Left colon (tissue), 2 donors: ENCODE measurements around the gene WDFY3. TPM values are rescaled to one million over a fixed set of nuclear protein-coding genes. Genes with fewer than 3 reads are reported as not detected.

Source experiments
- ATAC-seq: fragments of 200-7000 bp; cut with Tn5 transposase; one replicate; pipeline ENCODE4 v1.9.1; 2020; ENCODE audit warnings: mild to moderate bottlenecking, moderate library complexity
- DNase-seq, 2 donors: peaks; one replicate each; pipeline ENCODE4 v3.0.0-alpha.2; 2020
- intact Hi-C, 2 donors: fragments of 100-400 bp; cut with DNase I in 1 of 2; cut with micrococcal nuclease in 1 of 2; formaldehyde crosslinking; loops; one replicate each; pipeline versions ENCODE4 v1.11.2 to v1.14.0; 2022; cut with DNase I, micrococcal nuclease
- total RNA-seq, 2 donors: library from RNA; stranded (reverse); fragmentation: NEBNext Ultra II Directional; extraction: Animal tissue kit (Norgen Biotek cat#: 25700); gene quantifications; one replicate each; pipeline ENCODE4 v1.2.1, GENCODE V29; 2021
- donor health status: DM: no; HTN: no; CAD: no.
- donor health status: DM: yes; HTN: yes; CAD: no.

Gene WDFY3
- total RNA-seq, 2 donors from 2014 or later = 51.8 to 52.1 TPM

DNA sequence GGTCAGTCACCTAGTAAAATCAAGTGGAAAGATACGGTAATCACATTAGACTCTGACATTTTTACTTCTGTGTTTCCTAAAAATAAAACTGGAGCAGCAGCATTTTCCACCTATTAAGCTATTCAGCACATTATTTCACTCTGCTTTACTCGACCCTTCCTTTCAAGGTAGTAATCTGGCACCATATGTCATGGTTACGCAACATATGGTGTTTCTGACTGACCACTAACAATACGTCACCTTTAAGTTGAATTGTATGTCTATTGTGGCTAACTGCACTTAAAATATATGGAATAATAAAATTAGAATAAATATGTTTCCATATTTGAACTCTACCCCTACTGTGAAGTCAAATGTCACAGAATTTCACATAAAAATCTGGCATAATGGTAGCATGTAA is 214.8 kb downstream of the WDFY3 start:
- intact Hi-C loops = loop anchor here in 1 of 2 donors (2.0 kb wide), 1 partner anchor 221 kb away; no protein-coding TSS in a partner anchor
- ATAC-seq (no peak), DNase-seq (no peak)

DNA sequence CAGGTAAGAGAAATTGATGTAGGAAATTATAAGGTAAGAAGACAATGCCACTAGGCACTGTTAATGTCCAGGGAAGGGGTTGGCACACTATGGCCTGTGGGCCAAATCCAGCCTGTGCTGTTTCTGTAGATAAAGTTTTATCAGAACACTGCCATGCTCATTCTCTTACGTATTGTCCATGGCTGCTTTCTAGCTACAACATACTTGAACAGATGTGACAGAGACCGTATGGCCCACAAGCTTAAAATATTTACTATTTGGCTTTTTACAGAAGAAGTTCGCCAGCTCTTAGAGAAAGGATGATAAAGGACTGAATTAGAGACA is 215.6 kb downstream of the WDFY3 start:
- no peak for ATAC-seq
- intact Hi-C loops = loop anchor here in 1 of 2 donors (2.0 kb wide), 1 partner anchor 222 kb away; no protein-coding TSS in a partner anchor
- no peak for DNase-seq

DNA sequence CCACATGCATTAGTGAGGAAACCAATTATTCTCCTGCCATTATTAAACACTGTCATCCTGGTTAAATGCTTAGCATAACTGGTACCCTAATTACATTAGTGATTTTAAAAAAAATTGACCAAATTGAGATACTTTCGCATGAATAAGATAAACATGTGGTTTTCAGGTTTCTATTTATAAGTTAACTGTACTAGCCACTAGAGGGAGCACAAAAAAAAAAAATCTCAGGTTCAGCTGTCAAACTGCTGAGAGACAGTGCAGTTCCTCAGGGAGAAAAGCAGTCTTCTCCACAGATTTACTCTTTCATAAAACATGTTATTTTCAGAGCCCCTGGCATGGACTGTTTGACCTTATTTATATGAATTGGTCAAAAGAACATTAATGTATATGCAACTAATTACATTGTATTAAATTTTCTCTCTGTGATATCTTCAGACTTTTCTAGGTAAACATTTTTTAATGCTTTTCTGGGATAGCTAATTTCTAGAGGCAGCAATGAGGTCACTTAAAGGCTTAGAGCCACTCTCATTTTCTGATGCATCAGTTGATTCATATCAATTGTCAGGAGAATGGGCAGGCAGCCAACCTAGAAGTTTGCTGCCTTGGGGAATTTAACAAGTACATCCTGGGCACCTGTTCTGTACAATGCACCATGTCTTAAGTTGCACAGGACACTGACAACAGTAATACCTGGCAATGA is 216.1 kb downstream of the WDFY3 start:
- ATAC-seq (peak; percentile 68), DNase-seq (no peak)
- intact Hi-C loops = loop anchor here in 1 of 2 donors (2.0 kb wide), 1 partner anchor 222 kb away; no protein-coding TSS in a partner anchor

DNA sequence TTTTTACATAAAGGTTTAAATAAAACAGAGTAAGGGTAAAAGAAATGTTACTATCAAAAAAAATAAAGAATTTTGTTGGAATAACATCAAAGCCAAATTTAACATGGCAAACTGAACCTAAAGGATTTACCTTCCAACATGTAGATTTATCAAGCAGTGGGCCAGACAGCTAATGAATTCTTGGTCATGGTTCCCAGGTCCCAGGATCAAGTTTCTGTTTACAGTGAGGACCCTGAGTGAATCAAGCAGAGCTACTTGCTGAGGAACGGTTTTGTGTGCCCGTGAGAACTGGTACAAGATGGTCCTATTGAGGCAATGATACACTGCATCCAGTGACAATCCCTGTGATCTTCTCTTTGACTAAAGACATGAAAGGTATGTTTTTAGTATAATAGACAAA is 226.4 kb downstream of the WDFY3 start:
- no peak for ATAC-seq
- DNase-seq = no peak
- intact Hi-C loops = no loop called here

DNA sequence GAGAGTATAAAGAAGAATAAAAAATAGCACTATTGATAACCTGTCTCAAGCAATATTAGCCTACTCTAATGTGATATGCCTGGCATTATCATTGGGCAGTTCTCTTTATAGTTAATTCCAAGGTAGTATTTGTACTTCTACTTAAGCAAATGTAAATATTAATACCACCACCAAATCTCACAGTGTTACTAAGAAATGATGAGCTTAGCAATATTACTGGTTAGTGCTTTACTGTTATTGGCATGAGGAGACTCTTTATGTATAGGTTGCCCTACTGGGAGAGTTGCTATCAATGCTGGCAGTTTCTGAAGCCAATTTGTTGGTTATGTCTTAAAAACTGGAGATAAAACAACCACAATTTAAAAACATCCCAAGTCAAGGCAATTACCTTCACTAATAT is 227.9 kb downstream of the WDFY3 start:
- DNase-seq = no peak
- ATAC-seq = no peak
- intact Hi-C loops = no loop called here

DNA sequence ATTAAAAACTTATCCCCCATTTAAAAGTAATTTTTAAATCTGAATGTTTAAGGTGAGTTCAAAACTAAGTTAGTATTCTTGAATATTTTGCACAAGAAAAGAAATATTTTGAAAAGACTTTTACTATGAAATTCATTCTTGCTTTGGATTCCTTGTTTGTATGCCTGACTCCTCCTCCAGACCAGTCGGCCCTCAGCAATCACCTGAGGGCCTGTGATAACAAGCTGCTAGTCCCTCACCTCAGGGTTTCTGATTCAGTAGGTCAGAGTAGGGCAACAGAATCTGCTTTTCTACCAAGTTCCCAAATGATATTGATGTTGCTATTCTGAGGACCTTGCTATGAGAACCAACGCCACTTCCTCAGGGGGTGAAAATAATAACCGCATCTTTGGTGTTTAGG is 228.8 kb downstream of the WDFY3 start:
- intact Hi-C loops = no loop called here
- no peak for DNase-seq
- no peak for ATAC-seq

DNA sequence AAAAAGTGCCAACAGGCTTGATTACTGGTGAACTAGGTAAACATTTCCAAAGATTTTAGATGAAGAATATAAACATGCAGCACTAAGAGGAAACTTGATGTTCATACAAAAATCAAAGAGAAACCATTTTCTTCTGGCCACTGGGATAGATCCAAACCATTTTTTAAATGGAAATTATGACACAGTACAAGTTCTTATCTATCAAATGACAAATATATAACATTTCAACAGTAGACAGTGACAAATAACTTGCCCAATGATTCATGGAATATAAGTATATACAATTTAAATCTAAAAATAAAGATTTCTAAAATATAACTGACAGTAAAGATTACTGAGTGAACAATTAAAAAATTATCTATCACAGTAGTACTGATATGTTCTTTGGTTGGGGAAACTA is 232.5 kb downstream of the WDFY3 start:
- no peak for DNase-seq
- no peak for ATAC-seq
- intact Hi-C loops = no loop called here

DNA sequence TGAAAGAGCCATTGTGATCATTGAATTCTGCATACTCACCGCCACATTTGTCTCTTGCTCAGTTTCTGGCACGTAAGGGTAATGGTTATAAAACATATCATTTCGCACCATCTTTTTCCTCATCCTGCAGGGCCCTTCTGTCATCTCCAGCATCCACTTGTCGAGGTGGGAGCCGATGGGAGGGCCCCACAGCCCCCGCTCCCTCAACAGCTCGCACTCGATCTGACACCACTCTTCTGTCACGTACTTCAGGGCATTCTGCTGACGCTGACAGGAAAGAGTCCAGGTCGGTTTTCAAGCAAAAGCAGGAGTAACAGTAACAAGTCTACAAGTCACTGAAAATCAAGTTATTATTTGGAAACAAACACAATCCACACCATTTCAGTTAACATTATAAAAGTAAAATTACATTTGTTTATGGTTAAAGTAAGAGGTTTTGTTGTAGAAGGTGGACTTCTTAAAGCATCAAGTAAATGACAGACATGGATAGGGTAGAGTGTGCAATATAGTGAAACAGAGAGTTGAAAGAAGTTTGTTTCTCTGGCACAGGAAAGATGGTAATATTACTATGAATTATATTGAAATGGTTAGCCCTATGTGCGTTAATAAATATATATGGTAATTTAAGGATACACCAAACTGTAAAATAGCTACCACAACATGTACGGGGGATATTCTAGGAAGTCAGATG is 233.0 kb downstream of the WDFY3 start:
- no peak for DNase-seq
- no peak for ATAC-seq
- intact Hi-C loops = no loop called here

DNA sequence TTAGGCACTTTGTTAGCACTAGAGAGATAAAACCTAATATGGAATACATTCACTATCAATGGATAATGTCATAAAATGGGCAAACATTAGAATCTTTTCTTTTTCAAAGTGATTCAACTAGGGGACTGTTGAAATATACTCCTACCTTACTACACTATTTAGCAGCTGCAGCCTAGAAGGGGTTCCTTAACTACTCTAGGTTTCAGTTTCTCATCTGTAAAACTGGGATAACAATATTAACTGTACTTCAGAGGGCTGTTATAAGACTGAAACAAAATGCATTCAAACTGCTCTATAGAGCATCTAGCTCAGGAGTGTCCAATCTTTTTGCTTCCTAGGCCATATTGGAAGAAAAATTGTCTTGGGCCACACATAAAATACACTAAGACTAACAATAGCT is 236.1 kb downstream of the WDFY3 start:
- DNase-seq (no peak), ATAC-seq (no peak)
- intact Hi-C loops = no loop called here

DNA sequence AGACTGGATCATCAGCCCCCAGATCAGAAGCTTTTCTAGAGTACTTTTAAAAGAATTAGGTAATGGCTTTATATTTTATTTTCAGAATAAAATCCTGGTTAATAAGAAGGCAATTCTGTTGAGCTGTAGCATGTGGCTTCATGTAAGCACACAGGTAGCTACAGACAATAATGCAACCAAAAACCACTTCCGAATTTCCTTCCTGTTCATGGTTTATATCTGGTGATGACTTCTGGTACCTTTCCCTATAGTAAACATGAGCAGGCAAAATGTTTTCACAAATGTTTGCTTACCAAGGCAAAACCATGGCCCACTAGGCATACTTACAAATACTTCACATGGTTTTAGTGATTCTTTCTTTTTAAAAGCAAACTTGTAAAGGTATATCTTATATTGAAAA is 239.0 kb downstream of the WDFY3 start:
- ATAC-seq = no peak
- intact Hi-C loops = no loop called here
- DNase-seq = no peak

DNA sequence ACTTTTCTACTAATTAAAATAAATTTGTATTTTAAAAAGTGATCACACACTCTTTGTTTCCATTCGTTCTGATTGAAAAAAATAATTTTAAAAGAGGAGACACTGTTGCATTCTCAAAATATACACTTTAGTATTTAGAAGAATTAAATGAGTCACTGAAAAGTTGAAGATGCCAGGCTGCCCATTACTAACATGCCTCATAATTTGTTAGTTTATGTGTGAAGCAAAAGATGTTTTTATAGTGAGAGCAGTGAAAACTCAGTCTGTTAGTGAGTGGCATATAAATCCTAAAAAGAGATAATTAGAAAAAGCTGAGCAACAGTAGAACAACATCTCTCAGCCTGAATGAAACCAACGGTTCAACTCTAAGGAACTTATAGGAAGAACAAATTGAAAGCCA is 240.1 kb downstream of the WDFY3 start:
- no peak for ATAC-seq
- DNase-seq = no peak
- intact Hi-C loops = no loop called here

DNA sequence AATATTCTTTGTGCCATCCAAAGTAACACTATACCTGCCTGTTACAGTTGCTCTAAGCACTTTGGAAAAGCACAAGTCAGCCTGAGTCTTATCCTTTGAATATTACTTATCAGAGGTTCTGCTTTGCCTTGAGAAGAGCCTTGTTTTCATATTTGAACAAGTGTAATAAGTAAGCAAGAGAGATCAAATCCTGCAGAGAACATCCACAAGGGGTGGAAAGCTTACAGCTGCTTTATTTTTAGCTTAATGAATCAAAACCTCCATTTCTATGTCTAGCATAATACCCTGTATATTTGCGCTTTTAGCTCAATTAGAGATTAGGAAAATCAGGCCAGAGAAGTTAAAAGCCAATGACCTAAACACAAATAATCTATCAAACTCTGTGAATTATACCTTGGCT is 243.8 kb downstream of the WDFY3 start:
- ATAC-seq = no peak
- no peak for DNase-seq

DNA sequence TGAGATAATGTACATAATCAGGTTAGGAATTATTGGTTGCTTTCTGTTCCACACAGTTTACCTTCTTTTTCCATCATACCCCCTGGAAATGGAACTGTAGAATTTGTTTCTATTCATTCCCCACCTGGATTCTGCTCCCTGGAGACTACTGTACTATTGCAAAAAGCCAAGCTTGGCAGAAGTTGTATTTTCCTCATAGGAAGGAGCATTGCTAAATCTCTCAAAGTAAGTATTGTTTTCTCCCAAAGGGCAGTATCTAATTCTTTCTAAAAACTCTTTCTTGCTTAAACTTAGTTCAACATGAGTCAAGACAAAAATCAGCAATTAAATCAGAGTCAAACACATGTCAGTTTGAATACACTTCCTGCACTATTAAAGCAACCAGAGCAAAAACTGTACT is 247.4 kb downstream of the WDFY3 start:
- DNase-seq = no peak
- intact Hi-C loops = no loop called here
- ATAC-seq = no peak

More for the DNA sequence above, 243.8 kb downstream of the WDFY3 start:
- intact Hi-C loops = no loop called here

DNA sequence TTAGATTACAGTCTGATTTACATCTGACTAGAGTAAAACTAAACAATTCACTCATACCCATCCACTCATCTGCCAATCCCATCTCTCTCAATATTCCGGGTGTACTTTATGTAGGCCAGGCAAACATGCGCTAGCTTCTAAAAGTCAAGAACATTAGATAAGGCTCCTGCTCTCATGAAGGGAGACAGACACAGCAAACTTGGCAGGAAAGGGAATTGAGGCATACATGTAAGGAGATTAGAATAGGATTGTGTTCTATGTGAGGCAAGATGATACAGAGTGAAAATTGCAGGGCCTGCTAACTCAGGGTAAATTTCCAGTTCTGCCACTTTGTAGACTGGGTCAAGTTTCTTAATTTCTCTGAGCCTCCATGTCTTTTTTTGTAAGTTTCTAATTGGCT is 247.8 kb downstream of the WDFY3 start:
- DNase-seq (no peak), ATAC-seq (no peak)
- intact Hi-C loops = no loop called here

DNA sequence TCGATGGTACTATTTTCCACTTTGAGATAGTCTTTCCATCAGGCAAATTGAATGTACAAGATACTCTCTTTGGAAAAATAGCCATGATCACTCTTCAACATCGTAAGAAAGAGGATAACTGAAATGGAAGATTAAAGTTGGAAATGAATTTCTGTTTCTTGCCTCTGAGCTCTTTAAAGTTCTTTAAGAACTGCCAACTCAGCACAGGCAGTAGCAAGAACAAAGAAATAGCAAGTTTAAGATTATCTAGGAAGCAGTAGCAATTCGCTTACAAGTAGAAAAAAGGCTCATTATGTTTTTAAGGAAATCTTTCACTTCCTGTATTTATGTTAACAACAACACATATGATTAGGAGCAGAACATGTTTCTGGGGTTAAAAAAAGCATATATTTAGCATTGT is 255.9 kb downstream of the WDFY3 start:
- intact Hi-C loops = no loop called here
- no peak for DNase-seq
- no peak for ATAC-seq

DNA sequence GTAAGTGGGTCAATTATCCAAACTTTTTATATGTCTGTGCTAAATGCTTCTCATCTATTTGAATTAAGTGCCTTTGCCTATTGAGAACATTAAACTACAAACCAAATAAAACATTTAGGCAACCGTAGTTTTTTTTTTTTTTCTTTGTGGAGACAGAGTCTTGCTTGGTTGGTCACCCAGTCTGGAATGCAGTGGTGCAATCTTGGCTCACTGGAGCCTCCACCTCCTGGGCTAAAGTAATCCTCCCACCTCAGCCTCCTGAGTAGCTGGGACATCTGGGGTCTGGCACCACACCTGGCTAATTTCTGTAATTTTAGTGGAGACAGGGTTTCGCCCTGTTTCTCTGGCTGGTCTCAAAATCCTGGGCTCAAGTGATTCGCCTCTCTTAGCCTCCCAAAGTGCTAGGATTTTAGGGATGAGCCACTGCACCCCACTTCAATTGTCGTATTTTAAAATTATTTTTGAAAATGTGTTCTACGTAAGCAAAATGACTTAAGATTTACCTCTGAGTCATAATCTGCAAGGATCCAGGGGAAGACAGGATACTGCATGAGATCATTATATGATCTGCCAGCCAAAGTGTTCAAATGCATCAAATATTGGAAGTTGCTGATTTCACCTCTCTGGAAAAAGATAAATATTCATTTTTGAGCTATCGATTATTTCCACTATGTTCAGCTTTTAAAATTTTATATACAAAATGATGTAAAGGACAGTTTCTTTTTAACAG is 257.9 kb downstream of the WDFY3 start:
- intact Hi-C loops = no loop called here
- DNase-seq (no peak), ATAC-seq (no peak)

DNA sequence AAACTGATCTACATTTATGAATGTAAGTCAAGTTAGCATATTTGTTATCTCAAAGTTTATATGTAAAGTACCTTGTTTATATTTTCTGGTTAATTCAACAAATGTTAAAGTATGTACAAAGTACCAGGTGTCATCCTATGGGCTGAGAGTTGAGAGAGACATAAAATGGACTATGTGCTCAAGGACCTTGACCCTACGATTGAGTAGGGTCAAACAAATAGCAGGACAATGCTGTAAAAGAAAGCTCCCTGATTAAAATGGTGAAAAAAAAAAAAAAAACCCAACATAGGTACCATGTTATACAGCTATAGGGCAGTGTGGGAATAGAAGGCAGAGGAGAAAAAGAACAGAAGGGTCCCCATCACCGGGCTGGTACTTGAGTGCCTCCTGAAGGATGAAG is 260.2 kb downstream of the WDFY3 start:
- DNase-seq (no peak), ATAC-seq (no peak)
- intact Hi-C loops = no loop called here

DNA sequence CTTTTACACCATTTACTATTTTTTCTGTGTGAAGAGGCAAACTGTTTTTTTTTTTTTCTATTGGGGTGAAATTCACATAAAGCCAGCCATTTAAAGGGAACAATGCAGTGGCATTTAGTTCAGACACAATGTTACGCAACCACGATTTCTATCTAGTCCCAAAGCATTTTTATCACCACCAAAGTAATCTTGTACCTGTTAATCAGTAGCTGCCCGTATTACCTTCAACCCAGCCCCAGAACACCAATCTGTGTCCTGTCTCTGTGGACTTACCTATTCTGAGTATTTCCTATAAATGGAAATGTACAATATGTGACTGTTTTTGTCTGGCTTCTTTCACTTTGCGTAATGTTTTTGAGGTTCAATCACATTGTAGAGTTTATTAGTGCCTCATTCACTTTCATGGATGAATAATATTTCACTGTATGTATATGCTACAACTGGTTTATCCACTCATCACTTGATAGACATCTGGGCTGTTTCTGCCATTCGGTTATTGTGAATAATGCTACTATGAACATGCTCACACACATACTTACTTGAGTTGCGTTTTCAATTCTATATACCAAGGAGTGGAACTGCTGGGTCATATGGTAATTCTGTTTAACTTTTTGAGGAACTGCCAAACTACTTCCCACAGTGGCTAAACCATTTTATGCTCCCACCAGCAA is 267.4 kb downstream of the WDFY3 start:
- DNase-seq = no peak
- intact Hi-C loops = no loop called here

DNA sequence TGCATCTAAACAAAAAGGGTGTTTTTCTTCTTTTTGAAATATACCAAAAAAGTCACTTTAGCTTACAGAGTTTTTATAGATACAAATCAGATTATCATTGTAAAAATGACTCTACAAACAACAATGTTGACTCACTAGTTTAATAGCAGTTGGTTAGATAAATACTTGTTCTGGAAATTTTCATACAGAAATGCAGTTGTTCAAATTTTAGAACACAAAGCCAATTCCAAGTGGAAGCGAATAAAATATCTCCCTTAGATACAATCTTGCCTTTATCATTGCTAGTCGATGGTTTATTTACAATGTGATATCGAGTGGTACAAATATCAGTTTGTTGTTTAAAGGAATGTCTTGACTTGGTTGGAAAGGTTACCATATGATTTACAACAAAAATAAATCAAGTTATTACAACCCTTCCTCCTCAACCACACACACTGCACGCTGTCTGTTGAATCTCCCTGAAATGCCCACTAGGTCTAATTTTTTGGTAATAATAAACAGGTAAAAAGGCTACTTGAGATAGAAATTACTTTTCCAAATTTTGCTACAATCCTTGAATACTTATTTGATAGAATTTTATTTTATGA is 268.8 kb downstream of the WDFY3 start:
- ATAC-seq (no peak), DNase-seq (no peak)
- intact Hi-C loops = no loop called here

More for the DNA sequence above, 267.4 kb downstream of the WDFY3 start:
- peak; percentile 85 for ATAC-seq
